Panc1 (cell line): ENCODE measurements around the gene FAM120B.

Source experiments
- CTCF ChIP-seq: fragments of 450-650 bp; IDR thresholded peaks from 2 replicates; pipeline ENCODE4 v1.5.1; 2017; ENCODE audit warnings: mild to moderate bottlenecking
- TCF7L2 ChIP-seq: IDR thresholded peaks from 2 replicates; pipeline ENCODE4 v1.6.1; 2011; ENCODE audit warnings: mild to moderate bottlenecking, low read depth, low read length, inconsistent platforms

- TF ChIP-seq CTCF (no peak), TCF7L2 (no peak)
Observed at GRCh38 chr6:170355661-170356060, 49.1 kb downstream of the FAM120B start.
